Activated CD4-positive, alpha-beta T cell treated with anti-CD3 and anti-CD28 coated beads, Interleukin-2, Interleukin-6, amounts not matched to agents 100 ng/mL and 50 ng/mL, durations not matched to agents 16 hours and 8 hours (primary cell): ENCODE data around the gene CDR2L.
A peak's percentile ranks its signal among the peaks of the same experiment; 100 is the strongest.

Experiments used
- DNase-seq: peaks from one replicate; pipeline ENCODE4 v3.0.0-alpha.2; 2020

CDR2L gene

DNA sequence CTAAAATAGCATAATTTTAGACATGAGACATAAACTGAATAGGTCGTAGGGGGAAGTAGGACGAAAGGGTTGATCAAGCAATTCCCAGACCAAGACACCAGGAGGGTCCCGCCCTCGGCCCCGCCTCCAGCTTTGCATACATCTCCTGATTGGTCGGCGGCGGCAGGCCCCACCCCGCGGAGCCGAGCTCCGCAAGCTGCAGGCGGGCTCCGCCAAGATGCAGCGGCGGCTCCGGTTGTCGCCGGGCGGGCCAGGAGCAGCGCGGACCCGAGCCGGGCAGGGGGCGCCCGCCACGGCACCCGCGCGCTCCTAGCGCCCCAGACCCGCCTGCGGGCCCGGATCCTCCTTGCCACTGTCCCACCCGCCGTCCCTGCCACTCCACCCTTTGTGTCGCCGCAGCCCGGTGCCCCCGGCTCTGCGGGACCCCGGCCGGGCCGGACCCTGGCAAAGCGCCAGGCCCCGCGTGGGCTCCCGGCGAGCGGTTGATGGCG, at the start of gene CDR2L:
Gene CDR2L, plus strand, starts transcription at position 215 of the 491 bp plus-strand sequence. CDS start 412 bp downstream, outside the sequence.
- peak; percentile 92 for DNase-seq

DNA sequence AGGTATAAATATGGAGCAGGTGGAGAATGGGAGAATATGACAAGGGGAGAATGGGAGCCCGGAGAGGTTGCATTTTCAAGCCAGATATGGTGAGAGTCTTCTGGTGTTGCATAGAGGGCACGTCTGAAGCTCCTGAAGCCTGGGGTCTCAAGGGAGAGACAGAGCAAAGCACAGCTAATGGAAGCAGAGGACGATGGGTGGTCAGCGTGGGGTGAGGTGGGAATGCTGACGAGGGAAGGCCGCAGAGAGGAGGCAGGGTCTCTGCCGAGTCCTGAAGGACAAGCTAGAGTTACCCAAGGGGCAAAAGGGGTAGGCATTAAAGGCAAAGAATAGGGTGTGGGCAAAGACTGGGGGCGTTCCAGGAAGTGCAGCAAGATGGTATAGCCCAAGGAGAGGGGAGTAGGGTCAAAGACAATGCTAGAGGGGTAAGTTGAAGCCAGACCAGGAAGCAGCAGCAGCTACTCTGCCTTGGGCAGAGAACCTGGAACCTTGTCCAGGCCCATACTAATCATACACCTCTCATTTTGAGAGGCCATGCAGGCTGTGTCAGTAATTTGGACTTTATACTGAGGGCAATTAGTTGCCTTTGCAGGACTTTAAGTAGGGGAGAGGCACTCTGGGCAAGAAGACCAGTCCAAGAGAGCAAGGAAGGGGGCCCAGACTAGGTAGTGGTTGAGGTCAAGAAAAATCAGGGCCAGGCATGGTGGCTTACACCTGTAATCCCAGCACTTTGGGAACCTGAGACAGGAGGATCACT, 49.1 kb upstream of the CDR2L start:
- no peak for DNase-seq

DNA sequence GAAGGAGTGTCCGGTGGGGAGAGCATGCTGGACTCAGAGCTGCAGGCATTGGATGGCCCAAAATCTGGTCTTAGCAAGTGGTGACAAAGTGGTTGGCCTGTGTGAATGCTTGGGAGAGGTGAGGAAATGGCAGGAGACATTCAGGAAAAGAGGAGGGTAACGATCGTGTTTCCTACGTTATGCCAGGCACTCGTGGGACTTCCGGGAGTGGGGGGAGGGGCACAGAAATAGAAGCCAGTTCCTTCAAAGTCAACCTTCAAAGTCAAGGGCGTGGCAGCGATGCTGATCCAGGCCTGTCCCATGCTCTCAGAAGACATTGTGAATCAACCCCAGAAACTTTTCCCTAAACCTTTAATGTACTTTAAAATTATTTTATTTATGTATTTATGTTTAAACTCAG, 47.9 kb upstream of the CDR2L start:
- no peak for DNase-seq

DNA sequence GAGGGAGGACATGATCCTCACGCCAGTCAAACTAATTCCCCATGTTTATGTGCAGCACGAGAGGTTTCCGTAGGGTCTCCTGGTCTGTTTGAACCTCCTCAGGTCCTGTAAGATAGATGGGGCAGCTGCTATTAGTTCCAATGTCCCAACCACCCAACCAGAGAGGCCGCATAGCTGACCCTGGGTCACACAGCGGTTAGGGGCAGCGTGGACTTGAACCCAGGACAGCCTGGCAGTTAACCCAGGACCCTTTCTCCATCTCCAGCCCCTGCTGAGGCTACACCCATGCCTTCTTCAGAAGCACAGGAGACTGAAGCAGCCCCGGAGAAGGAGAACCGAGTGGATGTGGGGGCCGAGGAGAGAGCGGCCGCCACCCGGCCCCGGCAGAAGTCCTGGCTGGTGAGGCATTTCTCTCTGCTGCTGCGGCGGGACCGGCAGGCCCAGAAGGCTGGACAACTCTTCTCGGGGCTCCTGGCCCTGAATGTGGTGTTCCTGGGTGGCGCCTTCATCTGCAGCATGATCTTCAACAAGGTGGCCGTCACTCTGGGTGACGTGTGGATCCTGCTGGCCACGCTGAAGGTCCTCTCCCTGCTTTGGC, 46.2 kb upstream of the CDR2L start:
- no peak for DNase-seq

DNA sequence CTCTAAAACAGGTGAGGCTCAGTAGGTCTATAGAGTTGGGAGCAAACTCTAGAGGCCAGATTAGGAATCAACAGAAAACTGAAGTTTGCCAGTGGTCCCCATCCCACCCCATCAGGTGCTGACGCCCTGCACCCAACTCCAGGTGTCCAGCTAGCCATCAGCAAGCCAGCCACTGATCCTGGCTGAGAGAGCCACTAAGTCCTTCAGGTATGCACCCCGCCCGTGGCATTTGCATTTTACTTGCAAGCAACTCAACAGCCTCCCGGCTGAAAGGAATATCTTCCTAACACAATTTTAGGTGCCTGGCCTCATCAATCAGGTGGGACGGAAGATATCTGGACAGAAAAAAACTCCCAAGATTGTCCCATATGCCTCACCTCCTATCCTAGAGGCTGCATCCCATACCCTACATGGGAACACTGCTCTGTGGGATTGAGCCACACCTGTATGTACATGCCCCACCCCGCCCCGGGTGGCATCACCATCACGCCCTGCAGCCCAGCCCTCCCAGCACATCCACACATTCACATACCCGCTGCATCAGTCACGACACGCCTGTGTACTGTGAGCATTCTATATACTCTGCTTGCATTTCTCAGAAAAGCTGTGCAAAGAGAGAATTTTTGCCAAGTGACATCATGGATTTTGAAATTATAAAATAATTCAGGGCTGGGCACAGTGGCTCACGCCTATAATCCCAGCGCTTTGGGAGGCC, 43.5 kb upstream of the CDR2L start:
- DNase-seq, result no peak

DNA sequence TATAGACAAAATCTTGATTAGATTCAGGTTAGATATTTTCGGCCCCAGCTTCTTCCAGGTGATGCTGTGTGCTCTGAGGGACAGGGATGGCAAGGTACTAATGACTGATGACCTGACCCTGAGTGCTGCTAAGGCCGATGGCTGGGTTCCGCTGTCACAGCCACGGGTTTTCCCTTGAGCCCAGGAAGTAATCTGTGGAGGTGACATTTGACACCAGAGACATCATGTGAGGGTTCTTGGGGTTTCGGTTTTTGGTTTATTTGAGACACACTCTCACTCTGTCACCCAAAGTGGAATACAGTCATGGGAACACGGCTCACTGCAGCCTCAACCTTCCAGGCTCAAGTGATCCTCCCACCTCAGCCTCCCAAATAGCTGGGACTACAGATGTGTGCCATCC, 41.9 kb upstream of the CDR2L start:
- peak; percentile 17 for DNase-seq

DNA sequence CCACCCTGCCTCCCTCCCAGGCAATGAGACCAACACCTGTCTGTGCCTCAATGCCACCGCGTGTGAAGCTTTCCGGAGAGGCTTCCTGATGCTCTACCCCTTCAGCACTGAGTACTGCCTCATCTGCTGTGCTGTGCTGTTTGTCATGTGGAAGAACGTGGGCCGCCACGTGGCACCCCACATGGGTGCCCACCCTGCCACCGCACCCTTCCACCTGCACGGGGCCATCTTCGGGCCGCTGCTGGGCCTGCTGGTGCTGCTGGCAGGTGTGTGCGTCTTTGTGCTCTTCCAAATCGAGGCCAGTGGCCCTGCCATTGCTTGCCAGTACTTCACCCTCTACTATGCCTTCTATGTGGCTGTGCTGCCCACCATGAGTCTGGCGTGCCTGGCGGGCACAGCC, 40.8 kb upstream of the CDR2L start:
- DNase-seq, result no peak

DNA sequence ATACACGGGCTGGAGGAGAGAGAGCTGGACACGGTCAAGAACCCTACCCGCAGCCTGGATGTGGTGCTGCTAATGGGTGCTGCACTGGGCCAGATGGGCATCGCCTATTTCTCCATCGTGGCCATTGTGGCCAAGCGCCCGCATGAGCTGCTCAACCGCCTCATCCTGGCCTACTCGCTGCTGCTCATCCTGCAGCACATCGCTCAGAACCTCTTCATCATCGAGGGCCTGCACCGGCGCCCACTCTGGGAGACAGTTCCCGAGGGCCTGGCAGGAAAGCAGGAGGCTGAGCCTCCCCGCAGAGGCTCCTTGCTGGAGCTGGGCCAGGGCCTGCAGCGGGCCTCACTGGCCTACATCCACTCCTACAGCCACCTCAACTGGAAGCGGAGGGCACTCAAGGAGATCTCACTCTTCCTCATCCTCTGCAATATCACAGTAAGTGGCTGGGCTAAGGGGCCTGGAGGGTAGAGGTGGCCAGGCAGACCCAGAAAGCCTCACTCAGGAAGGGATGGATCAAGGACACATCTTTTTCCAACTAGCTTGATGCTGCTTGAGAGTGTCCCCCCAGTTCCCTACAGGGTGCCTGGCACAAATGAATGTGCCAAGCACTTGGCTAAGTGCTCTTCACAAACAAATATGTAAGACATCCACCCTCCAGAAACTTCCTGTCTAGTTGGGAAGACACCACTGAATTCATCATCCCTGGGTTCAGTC, 40.2 kb upstream of the CDR2L start:
- no peak for DNase-seq

DNA sequence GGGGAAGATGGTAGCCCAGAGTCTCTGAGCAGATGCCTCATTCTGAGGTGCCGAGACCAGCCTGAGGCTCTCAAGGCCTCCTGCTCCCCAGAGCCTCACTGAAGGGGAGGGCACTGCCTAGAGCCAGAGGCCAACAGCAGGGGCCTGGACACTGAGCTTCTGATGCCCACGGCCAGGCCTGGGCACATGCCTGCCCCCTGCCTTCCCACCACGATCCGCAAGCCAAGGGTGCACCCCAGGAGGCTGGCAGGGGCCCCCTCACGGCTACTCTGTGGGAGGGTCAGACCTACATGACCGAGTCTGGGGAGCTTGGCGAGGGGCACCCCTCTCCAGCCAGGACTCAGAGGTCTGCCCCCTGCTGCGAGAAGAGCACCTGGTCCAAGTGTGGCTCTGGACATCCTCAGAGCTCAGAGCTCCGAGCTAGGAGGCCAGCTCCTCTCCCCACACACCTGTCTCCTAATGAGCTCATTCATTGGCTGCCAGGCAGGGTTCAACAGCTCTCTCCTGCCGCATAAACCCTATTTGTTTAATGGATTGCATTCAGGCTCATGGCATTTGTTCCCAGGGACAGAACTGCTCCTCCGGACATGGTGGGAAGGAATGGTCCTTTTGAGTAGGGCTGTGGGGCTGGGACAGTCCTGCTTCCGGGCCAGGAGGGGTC, 37.8 kb upstream of the CDR2L start:
- no peak for DNase-seq

DNA sequence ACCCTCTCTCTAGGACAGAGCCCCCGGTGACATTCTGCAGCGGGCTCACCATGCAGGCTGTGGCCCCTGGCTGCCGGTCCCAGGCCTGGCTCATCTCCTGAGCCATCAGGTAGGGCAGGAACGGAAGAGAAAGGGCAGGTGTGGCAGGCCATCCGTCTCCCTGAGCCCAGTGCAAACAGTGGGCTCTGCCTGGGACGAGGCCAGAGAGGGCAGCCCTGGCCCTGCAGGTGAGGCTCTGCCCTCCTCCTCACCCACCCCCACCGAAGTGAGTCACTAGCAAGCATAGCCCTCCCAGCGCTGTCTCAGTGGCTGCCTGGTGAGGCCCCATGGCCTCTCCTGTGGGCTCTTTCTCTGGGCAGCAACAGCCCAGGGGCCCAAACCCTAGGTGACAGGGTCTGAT, 37.2 kb upstream of the CDR2L start:
- no peak for DNase-seq

DNA sequence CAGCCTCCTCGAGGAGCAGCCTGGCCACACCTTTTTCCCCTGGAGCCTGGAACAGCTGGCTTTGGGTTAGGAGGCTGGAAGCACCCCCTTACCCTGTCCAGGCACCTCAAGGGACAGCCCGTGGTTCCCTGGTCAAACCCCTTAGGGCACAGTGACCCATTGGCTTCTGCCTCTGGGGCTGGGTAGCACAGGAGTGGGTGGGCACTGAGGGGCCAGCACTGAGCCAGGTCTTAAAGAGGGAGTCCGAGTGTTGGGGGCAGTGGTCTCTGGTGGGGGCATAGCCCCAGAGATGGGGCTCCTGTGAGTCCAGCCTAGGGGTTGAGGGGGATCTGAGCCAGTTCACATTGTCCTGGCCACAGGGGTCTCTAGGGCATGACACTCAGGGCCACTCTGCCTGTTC, 36.4 kb upstream of the CDR2L start:
- DNase-seq, result no peak

DNA sequence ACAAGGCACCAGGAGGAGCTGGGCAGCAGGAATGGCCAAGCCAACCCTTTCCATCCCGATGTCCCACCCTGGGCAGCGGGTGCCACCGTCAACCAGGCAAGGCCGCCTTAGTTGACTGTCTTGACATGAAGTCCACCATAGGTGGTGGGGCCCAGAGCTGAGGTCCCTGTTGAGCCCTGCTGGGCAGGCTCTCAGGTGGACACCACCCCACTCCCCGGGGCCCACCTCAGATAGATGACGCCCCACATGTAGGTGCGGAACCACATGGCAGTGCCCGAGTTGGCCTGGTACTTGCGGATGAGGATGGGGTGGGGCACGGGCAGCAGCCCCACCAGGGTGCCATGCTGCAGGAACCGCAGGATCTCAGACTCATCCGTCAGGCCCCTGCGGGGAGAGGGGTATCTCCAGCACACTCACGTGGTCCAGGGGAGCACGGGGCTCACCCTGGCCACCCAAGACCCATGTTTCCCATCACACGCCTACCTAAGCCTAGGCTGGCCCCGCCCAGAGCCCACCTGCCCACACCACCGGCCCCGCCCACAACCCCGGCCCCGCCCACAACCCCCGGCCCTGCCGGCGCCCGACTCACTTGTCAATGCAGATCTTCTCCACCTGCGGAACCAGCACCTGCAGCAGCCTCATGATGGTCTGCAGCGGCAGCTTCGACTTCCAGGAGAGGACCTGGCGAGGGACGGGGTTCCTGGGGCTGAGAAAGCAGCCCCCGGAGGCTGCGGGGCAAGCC, 35.6 kb upstream of the CDR2L start:
- no peak for DNase-seq

DNA sequence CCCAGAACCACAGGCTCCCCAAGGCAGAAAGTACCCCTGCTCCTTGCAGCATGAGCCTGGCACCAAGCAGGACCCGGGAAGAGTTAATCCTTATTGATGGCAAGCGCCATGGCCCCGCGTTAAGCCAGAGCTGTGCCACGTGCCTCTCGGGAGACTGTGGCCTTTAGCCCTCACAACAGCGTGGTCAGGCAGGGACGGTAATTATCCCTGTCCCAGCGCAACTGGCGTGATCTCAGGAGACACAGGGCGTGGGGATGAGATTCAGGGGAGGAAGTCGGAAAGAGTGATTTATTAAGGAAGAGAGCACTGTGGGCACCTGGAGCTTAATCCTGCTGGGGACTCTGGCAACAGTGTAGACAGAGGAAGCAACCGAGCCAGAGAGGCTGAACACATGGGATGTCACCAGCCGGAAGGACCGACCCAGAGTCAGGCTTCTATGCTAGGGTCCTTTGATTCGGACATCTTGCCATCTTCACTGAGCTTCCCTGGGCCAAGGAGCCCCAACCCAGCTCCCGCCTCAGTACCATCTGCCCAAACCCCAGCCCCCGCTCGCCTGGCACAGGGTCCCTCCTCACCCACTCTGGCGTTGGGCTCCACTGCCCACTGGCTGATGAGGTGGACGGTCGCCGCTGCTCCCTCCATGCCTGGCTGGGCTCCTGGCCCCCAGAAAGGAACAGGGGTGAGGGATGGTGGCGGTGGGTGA, 34.9 kb upstream of the CDR2L start:
- no peak for DNase-seq

DNA sequence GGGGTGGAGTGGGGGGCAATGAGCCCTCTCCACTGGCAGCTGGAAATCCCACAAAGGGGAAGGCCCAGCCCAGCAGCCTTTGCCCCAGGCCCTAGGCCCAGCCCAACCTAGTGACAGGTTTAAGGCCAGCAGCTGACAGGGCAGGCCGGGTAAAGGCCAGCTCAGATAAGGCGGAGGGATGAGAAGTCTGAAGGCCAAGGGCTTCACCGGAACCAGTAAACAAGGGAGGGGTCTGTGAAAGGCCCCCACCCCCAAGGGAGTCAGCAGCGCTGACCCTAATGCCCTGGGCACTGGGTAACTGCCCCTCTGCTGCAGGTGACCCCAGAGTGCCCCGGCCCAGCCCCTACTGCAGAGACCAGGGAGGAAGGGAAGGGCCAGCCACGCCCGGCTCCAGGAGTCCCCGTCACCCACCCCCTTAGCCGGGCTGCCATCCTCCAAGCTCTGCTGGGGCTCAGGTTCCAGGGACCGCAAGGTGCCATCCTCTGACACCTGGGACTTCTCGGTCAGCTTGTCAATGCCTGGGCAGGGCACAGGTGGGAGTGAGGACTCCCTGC, 34.2 kb upstream of the CDR2L start:
- DNase-seq, result no peak

DNA sequence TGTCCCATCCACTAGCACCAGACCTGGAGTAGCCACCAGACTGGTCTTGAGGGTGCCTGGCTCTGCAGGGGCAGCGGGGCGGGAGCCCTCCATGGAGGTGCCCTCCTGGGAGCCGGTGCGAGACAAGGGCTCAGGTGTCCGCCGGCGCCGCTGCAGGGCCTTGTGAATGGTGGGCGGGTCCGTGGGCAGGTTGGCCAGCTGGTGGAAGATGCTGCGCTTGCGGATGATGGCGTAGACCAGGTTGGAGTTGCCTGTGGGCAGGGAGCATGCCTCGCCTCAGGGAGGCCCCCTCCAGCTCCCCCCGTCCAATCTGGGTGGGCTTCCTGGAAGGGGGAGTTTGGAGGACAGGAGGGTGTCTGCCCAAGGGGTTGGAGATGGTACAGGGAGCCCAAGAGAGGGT, 33.3 kb upstream of the CDR2L start:
- no peak for DNase-seq

DNA sequence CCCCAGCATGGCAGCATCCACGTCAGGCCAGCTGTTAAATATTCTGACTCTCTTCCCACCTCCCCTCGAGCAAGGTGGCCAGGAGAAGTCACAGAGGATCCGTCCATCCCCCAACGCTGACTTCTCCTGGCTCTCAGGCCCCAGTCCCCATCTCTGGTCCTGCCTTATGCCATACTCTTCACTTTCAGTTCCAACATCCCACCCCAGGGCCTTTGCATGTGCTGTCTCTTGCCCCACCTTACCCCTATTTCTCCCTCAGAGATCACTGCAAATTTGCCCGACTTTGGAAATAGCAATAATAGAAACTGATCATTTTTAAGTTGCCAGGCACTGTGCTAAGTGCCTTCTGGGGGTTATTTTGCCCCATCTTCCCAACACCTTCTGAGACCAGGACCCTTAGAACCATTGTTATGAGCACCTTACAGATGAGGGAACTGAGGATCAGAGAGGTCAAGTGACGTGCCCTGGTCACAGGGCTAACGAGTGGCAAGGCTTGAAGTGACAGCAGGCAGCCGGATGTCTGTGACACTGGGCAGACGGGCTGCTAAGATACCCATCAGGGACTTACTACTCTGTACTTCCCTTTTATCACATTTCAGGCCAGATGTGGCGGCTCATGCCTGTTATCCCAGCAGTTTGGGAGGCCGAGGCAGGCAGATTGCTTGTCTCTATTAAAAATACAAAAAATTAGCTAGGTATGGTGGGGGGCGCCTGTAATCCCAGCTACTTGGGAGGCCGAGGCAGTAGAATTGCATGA, 32.6 kb upstream of the CDR2L start:
- no peak for DNase-seq

DNA sequence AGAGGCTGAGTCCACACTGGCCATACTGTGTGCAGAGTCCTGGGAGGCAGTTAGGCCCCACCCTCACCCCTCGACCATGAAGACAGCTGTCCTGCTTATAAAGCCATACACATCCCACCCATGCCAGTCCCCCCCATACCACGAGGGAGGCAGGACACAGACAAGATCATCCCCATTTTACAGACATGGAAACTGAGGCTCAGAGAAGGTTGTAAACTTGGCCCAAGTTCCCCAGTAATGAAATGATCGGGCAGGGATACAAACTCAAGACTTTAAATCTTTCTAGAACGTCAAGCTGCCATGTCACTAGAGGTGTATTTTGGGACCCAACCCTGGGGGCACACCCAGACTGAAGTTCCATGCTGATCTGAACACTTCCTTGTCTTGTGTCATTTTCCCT, 31.3 kb upstream of the CDR2L start:
- no peak for DNase-seq

DNA sequence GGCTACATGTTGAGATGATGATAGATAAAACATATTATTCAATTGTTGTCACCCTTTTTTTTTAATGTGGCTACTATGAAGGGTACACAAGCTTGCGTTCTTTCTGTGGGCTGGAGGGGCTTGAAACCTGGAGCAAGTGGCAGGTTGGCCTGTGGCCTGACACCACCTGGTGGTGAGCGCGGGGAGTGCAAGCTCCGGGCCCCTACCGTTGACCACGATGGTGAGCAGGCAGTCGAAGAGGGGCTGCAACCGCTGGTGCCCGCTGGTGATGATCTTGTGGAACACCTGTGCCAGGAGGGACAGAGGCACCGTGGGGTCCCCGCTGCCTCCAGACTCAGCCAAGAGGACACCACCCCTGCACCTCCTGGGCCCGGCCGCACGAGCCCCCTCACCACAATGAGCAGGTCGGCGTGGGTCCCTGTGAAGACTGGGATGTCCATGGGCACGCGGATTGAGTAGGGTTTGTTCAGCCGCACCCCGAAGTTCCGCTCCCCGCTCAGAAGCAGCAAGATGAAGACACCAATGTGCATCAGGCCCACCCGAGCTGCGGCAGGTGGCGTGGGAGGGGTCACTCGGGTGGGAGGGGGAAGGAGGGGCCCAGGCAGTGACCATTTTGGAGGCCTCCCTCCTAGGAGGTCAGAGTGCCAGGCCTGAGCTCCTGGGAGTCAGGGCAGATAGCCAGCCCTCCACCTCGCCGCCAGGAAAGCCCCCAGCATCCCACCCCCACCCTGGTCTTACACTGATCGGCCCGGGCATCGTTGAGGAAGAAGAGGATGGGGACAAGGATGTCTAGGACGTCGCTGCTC, 29.3 kb upstream of the CDR2L start:
- DNase-seq, result peak; percentile 86

DNA sequence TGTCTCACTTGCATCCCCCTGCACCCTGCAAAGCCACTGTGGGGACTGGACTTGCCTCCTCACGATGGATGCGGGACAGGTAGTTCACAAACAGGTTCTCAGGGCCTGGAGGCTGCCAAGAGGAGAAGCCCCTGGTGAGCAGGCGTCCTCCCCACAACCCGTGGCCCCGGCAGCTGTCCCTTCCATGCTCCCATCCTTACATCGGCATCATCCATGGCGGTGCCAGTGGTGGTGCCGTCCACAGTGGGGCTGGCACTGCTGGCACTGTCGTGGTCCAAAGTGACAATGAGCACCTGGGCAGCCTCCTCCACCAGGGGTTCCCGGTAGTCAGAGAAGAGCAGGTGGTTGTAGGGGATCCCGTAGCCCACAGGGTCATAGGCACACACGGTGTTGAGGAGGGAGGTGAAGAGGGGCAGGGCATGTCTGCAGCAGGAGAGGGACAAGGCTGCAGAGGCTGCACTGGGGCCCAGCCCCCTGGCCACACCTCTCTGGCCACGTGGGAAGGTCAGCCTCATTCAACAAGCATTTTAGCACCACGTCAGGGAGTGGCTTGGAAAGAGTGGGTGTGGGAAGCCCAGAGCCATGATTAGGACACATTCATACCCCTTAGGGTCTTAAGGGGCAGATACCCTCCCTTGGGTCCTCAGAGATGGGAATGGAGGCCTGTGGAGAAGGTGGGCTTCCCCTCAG, 27.5 kb upstream of the CDR2L start:
- no peak for DNase-seq
